ENCODE measurements around the gene HMG20A.

- TF ChIP-seq SUZ12 (IDR thresholded peaks at IDR 0.05; ENCODE audit: extremely low read depth, insufficient read depth, insufficient read length) (no peak), YY1 (IDR thresholded peaks at IDR 0.05; ENCODE audit: insufficient read depth, insufficient read length) (no peak)
These were observed 5.7 kb downstream of the HMG20A start for GRCh38 chr15:77426377-77426776.
